Stimulated activated CD4-positive, alpha-beta T cell treated with anti-CD3 and anti-CD28 coated beads, Interleukin-15, amount 100 ng/mL, for 1 hour (primary cell): Measurements from ENCODE around the gene GOLGA6L26.
"Not testable (repeated sequence)": the region's sequence is repeated elsewhere in the genome, so short reads cannot be mapped to it uniquely, and the experiment has no call there.

ENCODE experiments used
- DNase-seq, 2 donors: peaks; one replicate each; pipeline ENCODE4 v3.0.0-alpha.2; 2020; ENCODE audit warnings: low read depth in 1 of 2, low spot score in 1 of 2

GOLGA6L26 gene, protein sequence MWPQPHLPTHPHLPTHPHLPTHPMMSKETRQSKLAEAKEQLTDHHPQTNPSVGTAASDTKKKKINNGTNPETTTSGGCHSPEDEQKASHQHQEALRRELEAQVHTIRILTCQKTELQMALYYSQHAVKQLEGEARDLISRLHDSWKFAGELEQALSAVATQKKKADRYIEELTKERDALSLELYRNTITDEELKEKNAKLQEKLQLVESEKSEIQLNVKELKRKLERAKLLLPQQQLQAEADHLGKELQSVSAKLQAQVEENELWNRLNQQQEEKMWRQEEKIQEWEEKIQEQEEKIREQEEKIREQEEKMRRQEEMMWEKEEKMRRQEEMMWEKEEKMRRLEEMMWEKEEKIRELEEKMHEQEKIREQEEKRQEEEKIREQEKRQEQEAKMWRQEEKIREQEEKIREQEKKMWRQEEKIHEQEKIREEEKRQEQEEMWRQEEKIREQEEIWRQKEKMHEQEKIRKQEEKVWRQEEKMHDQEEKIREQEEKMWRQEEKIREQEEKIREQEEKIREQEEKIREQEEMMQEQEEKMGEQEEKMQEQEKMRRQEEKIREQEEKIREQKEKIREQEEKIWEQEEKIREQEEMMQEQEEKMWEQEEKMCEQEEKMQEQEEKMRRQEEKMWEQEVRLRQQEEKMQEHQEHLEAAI

DNA sequence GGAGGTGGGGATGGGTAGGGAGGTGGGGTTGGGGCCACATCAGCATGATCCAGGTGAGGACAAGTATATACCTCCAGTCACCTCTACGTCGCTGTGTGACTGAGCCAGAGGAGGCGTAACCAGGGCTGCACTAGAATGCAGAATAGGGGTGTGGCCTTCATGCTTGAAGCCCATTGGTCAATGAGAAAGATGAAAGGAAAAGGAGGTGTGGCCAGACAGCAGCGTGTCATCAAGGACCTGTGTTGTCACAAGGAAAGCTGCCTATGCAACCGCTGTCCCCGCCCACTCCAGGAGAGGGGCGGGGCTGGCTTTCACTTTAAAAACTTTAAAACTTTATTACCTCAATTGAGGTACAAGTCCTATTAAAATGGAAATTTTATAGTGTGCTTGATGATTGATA, at the start of gene GOLGA6L26:
TSS of gene GOLGA6L26 (minus strand) at position 101 of the 400 bp plus-strand sequence. CDS start at position 40, 61 bp downstream.
- not testable (repeated sequence) for DNase-seq

DNA sequence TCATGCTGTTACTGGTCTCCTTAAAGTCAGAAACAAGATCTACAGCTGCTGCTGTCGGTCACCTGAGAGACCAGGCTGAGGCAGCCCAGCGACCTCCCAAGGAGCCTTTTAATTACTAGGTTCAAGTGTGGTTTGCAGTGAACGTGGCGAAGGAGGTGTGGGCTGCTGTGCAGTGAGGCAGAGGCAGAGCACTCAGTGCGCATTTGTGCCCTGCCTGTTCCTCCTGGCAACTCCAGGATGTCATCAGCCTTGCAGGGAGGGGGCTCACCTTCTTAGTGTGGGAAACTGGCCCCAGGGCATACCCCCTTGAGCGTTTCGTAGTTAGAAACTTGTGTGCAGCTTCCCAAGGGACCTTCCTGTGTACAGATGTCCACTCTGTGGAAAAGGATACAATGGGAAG, 47.2 kb upstream of the GOLGA6L26 start:
- DNase-seq: not testable (repeated sequence)

DNA sequence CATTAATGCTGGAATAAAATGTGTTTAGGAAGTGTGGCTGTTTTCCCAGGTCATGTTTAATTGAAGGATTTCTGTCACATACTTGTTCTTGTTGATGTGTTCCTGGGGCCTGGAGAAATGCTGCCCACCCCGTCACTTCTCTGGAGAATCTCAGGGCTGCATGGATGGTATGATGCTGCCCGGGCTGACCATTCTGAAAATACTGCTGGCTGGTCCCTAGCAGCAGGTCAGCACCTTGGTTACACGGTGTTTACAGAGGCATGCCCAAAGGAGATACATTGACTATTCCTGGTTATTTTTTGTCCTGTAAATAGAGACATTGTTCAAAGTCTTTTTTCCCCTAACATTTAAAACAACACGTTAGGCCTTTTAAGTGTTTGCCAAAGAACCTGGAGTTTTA, 46.7 kb upstream of the GOLGA6L26 start:
- not testable (repeated sequence) for DNase-seq

DNA sequence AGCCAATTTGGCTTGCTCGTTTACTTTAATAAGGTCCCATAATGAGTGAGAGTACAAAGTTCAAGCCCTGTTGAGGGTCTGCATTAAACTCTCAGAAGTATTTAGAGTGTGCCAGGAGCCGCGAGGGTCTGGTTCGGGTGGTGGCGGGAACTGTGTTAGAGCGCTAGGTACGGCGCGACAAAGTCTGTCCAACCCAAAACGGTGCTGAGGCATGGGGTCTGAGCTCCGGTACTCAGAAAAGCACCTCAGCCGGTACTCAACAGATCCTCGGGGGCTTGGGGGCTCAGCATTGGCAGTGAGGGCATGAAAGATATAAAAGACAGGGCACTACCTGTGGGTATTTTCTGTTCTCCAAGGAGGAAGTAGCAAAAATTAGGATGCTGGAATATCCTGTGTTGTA, 45.0 kb upstream of the GOLGA6L26 start:
- not testable (repeated sequence) for DNase-seq

DNA sequence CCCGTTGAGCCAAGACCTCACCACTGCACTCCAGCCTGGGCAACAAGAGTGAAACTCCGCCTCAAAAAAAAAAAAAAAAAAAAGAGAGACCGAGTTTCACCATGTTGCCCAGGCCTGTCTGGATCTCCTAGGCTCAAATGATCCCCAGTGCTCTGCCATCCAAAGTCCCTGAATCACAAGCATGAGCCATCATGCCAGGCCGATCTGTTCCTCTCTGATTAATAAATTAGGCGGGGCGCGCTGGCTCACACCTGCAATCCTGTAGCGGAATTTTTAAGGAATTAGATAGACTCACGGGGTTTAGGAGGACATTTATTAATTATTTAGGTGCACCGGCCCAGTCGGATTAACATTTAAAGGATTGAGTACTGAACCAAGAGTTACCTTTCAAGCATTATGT, 40.2 kb upstream of the GOLGA6L26 start:
- DNase-seq: not testable (repeated sequence)

DNA sequence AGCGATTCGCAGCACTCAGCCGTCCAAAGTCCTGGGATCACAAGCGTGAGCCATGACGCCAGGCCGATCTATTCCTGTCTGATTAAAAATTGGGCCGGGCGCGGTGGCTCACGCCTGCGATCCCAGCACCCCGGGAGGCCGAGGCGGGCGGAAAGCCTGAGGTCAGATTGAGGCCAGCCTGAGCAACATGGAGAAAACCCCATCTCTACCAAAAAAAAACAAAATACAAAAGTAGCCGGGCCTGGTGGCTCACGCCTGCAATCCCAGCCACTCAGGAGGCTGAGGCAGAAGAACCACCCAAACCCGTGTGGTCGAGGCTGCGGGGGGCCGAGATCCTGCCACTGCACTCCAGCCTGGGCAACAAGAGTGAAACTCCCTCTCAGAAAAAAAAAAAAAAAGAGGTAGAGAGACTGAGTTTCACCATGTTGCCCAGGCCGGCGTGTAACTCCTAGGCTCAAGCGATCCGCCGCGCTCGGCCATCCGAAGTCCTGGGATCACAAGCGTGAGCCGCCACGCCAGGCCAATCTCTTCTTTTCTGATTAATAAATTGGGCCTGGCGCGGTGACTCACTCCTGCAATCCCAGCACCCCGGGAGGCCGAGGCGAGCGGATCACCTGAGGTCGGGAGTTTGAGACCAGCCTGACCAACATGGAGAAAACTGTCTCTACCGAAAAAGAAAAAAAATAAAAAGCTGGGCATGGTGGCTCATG, 39.0 kb upstream of the GOLGA6L26 start:
- DNase-seq: not testable (repeated sequence)

DNA sequence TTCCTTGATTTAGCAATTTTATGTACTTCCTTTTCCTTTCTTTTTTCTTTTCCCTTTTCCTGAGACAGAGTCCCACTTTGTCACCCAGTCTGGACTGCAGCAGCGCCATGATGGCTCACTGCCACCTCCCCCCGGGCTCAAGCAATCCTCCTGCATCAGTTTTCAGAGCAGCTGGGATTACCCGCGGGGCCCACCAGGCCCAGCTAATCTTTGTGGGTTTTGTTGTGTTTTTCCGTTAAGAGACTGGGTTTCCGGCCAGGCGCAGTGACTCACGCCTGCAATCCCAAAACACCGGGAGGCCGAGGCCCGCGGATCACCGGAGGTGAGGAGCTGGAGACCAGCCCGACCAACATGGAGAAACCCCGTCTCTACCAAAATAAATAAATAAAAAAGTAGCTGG, 38.3 kb upstream of the GOLGA6L26 start:
- no peak for DNase-seq

DNA sequence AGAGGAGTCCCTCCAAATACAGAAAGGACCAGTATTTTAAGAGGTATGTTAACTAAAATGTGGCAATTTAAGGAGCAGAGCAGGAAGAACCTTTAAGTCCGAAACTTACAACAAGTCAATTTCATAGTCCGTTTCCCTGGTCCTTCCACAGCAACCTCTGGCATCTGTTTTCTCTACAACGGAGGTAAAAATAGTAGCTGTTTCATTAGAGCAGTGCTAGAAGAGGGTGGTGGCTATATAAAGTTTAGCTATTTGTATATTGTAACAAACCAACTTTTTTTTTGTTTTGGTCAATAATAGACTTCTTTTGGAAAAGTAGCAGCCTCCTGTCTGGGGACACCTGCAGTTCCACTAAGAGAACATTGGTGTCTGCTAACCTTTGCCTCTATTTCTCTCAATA, 37.9 kb upstream of the GOLGA6L26 start:
- DNase-seq: not testable (repeated sequence)

DNA sequence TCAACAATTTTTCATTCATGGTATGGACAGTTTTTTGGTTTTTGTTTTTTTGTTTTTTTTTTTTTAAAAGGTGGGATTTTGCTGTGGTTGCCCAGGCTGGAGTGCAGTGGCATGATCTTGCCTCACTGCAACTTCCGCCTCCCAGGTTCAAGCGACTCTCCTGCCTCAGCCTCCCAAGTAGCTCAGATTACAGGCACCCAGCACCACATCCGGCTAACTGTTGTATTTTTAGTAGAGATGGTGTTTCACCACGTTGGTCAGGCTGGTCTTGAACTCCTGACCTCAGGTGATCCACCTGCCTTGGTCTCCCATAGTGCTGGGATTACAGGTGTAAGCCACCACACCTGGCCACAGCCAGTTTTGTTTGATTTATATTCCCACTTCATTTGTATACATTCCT, 37.1 kb upstream of the GOLGA6L26 start:
- DNase-seq: not testable (repeated sequence)

DNA sequence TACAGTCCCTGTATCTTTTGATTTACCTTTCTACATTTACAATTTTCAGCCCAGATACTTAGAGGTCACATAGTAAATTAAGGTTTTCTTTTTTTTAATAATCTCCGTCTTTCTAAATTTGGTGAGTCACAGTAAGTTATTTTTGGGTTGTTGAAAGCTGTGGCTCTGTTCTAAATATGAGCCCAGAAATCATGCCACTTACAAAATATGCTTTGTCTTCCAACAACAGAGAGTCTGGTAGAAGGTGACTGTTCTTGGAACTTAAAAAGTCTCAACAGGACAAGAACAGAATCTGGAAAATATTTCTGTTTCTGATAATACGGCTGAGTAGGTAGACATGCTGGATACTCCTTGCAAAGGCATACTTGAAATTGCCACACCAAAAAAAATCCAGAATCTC, 36.6 kb upstream of the GOLGA6L26 start:
- no peak for DNase-seq

DNA sequence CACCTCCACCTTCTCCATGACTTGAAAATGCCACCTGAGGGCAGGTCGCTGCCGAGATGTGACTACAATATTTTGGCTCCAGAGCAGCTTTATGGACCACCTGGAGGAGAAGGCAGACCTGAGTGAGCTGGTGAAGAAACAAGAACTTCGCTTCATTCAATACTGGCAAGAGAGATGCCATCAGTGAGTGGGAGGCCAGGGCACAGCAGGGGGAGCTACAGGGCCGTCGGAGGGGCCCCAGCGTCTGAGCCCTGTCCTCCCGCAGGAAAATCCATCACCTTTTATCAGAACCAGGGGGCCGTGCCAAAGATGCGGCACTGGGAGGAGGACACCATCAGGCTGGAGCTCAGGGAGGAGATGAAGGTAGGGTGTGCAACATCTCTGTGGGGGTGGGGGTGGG, 30.3 kb upstream of the GOLGA6L26 start:
- not testable (repeated sequence) for DNase-seq

DNA sequence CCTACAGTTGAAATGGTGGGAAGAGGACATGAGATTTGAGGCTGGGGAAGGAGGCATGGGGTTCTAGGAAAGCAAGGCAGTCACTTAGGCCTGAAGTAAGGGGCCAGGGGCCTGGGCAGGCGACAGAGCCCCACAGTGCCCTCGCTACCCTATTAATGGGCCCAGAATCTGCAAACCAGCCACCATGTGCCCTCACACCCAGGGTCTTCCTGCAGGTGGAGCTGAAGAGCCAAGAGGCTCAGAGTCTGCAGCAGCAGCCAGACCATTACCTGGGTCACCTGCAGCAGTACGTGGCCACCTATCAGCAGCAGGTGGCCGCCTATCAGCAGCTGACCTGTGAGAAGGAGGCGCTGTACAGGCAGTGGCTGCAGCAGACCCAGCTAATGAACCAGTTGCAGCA, 28.6 kb upstream of the GOLGA6L26 start:
- not testable (repeated sequence) for DNase-seq

DNA sequence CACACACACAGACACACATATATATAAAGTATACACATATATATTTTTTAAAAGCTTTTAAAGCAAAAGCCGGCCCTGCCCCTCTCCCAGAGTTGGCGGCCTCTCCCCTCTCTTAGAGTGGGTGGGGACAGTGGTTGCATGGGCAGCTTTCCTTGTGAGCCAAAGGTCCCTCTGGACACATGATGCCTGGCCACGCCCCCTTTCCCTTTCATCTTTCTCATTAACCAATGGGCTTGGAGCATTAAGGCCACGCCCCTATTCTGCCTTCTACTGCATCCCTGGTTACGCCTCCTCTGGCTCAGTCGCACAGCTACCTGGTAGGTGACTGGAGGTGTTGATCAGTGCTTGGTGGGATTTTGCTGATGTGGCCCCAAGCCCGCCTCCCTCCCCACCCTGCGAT, 20.5 kb upstream of the GOLGA6L26 start, which contains the start of gene GOLGA8S:
TSS of gene GOLGA8S (plus strand) at position 301 of the 400 bp plus-strand sequence. CDS start at position 363, 62 bp downstream.
- DNase-seq: not testable (repeated sequence)

DNA sequence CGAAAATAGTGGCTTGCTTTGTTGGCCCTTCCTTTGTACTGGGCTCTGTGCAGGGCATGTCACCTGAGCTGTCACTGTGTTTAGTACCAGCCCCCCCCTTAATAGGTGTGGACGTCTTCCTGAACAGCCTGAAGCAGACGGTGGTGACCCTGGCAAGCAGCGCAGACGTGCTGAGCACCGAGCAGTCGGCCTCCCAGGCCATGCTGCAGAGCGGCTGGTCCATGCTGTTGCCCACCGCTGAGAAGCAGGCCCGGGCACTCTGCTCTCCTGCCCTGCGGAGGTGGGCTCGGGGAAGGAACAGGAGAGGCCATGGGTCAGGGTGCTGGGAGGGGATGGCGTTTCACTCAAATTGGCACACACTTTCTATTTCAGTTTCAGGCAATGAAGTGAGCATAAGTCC, 22.8 kb downstream of the GOLGA6L26 start:
- DNase-seq: not testable (repeated sequence)

DNA sequence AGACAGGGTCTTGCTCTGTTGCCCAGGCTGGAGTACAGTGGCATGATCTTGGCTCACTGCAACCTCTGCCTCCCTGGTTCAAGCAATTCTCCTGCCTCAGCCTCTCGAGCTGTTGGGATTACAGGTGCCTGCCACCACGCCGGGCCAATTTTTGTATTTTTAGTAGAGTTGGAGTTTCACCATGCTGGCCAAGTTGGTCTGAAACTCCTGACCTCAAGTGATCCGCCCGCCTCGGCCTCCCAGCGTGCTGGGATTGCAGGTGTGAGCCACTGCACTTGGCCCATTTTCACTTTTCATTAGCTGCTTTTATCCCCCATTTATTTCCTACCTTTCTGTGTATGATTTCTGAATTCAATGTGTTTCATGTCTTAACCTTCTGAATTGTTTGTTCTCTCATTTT, 28.1 kb downstream of the GOLGA6L26 start:
- DNase-seq: not testable (repeated sequence)

DNA sequence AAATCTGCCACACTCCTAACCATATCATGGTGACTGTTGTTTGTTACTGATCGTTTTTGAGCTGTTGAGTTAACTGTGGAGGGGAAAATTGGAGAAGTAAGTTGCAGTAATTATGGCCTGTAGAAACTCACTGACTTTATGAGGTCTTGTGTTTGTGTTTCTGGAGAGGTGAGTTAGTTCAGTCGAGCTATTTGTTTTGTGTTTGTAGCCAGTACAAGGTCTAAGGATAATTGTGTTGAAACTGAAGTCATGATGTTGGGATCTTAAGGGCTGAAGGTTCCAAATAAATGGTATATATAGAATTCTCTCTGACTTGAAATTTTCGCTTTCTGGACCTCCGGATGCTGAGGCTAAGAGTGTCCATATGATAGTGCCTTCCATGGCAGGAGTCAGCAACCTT, 29.2 kb downstream of the GOLGA6L26 start:
- DNase-seq: not testable (repeated sequence)

DNA sequence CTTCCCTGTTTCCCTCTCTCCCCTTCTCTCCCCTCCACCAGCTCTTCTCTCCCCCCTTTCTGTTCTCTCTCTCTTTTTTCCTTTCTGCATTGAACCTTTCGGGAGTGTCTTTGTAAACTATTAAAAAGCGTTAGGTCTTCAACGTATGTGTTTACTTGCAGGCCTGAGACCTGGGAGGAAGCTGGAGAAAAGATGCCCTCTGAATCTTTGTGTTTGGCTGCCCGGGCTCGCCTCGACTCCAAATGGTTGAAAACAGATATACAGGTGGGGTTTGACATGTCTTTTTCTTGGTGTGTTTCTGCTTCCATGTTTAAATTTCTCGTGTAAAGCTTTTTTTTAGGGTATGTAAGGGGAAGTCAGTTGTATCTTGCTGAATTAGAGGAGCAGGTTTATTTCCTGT, 29.7 kb downstream of the GOLGA6L26 start:
- not testable (repeated sequence) for DNase-seq

DNA sequence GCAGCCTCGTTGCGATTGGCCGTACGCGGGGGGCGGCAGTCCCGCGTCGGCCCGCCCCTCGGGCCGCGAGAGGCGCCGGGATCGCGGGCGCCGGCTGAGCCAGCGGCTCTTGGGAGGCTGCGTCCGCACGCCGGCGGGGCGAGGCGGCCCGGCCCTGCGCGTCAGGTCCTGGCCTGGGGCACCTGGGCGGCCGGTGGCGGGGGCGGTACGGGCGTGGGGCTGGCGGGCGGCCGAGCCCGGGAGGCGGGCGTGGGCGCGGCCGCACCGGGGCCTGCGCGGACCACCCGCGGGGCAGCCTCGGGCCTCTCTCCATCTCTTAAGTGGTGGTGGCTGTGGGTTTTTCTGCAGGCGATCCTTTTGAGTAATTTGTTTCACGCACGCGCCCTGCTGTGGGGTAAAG, 30.3 kb downstream of the GOLGA6L26 start:
- peak in 1 of 2 donors; percentile 9 for DNase-seq

DNA sequence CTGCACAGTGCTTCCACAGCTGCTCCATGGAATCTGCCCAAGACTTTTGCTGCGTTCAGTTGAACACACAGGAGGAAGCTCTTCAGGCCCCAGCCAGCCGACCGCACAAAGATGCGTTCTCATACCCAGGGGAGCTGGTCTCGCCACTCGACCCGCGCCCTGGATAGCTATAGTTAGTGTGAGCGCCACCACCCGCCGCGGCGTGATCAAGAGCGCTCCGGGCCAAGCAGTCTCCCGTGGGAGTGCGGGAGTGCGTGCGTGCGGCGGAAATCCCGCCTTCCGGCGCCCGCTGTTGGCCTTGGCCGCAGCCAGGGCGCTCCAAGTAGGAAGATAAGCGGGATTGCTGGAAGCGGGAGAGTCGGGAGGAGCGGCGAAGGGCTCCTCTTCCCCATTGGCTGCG, 30.8 kb downstream of the GOLGA6L26 start:
- DNase-seq: not testable (repeated sequence)
